GM11168 (cell line): ENCODE measurements around the gene GNAT1.

Experiments
- in situ Hi-C: fragments of 300-500 bp; cut with MboI; formaldehyde crosslinking; loops from one replicate; pipeline ENCODE4 v1.12.0; 2022; ENCODE audit warnings: low sequenced_read_pairs; ENCODE audit not compliant: unreplicated experiment

Gene GNAT1

GRCh38 chr3:50174947-50175524, 16.4 kb upstream of the GNAT1 start:
- in situ Hi-C loops: no loop called here

DNA sequence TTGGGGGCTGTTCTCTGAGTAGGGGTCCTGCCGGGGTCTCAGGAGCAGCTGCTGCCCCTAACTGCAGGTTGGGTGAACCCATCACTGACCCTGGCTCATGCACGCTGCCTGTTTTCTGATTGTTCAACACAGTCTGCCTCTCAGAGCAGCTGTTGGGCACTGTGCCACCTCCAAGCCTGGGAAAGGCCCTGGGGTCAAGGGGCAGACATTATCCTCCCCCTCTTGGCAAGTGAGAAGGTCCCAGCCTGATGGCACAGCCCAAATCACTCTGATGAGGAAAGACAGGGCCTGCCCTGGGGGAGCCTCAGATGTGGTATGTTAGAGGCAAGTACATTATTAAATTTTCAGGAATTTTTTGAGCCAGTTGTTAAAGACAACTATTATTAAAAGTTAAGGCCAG, 14.1 kb upstream of the GNAT1 start:
- in situ Hi-C loops: no loop called here

DNA sequence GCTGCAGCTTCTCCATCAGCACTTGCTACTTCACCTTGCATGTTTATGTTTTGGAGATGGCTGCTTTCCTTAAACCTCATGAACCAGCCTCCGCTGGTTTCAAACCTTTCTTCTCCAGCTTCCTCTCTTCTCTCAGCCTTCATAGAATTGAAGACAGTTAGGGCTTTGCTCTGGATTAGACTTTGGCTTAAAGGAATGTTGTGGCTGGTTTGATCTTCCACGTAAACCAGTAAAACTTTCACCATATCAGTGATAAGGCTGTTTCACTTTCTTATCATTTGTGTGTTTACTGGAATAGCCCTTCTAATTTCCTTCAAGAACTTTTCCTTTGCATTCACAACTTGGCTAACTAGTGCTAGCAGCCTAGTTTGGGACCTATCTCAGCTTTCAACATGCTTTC, 11.7 kb upstream of the GNAT1 start:
- in situ Hi-C loops: no loop called here

DNA sequence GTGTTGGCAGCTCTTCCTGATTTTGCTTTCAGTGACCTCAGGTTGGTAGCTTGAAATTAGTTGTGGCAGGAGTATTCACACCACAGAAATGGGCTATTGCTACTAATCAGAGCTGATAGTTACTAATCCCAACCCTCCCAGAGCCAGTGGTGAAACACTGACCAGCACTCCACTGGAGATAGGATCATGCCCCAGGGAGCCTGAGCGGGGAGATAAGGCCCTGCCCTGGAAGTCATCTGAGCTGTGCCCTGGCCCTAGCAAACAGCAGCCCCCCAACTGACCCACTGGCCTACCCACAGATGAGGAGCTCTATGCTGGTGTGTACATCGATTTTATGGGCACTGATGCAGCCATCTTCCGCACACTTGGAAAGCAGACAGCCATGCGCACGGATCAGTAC, 9.4 kb upstream of the GNAT1 start:
- in situ Hi-C loops: no loop called here

DNA sequence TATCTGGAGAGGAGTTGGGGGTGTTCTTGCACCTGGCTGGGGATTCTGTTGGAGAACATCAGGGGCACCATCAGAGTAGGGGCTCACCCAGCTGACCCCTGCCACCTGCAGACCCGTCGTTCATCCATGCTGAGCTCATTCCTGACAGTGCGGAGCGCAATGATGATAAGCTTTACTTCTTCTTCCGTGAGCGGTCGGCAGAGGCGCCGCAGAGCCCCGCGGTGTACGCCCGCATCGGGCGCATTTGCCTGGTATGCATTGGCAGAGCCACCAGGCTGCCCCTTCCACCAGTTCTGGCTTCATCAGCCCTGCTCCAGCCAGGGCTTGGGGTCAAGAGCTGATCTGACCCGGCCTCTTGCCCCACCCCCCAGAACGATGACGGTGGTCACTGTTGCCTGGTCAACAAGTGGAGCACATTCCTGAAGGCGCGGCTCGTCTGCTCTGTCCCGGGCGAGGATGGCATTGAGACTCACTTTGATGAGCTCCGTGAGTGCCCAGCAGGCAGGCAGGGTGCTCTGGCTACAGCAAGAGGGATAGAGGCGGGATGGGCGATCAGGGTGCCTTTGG, 8.8 kb upstream of the GNAT1 start:
- in situ Hi-C loops: no loop called here

GRCh38 chr3:50183755-50184154, 7.7 kb upstream of the GNAT1 start:
- in situ Hi-C loops: no loop called here

- in situ Hi-C loops: no loop called here
Observed at GRCh38 chr3:50184242-50184978, 7.0 kb upstream of the GNAT1 start.

GRCh38 chr3:50185230-50185629, 6.2 kb upstream of the GNAT1 start:
- in situ Hi-C loops: no loop called here

GRCh38 chr3:50186096-50186495, 5.3 kb upstream of the GNAT1 start:
- in situ Hi-C loops: no loop called here

GRCh38 chr3:50187750-50188149, 3.7 kb upstream of the GNAT1 start:
- in situ Hi-C loops: no loop called here

- in situ Hi-C loops: no loop called here
Observed at GRCh38 chr3:50189274-50189673, 2.1 kb upstream of the GNAT1 start.

DNA sequence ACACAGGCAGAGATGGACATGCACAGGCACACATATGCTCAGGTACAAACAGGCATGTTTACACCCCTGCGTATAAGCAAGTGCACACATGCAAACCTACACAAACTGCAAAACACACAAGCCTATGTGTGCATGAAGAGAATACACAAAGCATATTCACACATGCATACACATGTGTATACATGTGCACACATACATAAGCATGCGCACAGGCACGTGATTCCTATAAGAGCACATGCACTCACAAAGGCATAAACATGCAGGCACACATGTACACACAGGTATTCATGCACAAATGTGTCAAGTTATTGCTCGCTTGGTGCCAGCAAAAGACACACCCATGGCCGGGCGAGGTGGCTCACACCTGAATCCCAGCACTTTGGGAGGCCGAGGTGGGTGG, 1.4 kb upstream of the GNAT1 start:
- in situ Hi-C loops: no loop called here

- in situ Hi-C loops: no loop called here
Observed at GRCh38 chr3:50192124-50192523, 714 bp downstream of the GNAT1 start.

DNA sequence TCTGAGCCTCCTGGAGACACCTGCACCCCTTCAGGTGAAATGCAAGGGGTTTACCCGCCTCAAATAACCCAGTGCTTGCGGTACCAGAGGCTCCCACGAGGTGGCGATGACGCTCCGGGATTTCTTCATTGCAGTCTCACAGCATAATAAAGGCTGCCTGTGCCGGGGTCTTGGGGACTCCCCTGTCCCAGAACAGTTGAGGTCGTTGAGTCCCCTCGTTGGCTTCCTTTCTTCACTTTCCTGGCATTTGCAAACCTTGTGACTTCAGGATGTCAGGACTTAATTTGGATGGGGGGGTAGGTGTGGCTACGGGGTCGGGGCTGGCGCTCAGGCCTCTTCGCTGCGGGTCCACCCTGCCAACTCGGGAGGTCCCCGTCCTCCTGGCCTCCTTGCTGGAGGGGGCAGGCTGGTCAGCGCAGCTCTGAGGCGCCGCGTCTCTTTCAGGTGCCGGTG, 1.3 kb downstream of the GNAT1 start:
- in situ Hi-C loops: no loop called here

DNA sequence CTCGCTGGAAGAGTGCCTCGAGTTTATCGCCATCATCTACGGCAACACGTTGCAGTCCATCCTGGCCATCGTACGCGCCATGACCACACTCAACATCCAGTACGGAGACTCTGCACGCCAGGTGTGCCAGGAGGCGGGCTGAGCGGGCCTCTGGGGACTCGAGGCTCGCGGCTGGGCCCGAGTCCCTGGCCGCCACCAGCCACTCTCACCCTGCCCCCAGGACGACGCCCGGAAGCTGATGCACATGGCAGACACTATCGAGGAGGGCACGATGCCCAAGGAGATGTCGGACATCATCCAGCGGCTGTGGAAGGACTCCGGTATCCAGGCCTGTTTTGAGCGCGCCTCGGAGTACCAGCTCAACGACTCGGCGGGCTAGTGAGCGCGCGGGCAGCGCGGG, 1.9 kb downstream of the GNAT1 start:
- in situ Hi-C loops: no loop called here

- in situ Hi-C loops: no loop called here
Observed at GRCh38 chr3:50193746-50194127, 2.3 kb downstream of the GNAT1 start.

GRCh38 chr3:50194128-50194902, 2.9 kb downstream of the GNAT1 start:
- in situ Hi-C loops: no loop called here

DNA sequence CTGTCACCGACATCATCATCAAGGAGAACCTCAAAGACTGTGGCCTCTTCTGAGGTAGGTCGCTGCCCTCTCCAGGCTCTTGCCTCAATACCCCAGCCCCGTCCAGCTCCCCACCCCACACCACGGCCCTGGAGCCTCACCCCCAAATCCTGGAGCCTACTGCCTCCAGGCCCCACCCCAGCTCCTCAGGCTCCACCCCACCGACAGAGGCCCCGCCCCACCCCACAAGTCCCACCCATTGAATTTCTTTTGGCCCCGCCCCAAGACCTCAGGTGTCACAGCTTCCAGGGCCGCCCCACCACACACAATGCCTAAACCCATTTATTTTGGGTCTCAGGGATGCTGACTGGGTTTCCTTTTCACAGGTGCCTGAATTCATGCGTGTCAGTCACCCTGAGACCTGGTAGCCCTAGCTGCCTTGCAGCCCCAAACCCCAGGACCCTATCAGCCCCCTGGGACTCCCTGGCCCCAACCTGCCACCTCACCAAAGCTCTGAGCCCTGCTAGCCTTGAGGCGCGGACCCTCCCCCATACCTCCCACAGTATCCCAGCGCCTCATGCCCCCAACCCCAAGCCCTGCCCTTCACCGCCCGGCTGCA, 3.6 kb downstream of the GNAT1 start:
- in situ Hi-C loops: no loop called here

DNA sequence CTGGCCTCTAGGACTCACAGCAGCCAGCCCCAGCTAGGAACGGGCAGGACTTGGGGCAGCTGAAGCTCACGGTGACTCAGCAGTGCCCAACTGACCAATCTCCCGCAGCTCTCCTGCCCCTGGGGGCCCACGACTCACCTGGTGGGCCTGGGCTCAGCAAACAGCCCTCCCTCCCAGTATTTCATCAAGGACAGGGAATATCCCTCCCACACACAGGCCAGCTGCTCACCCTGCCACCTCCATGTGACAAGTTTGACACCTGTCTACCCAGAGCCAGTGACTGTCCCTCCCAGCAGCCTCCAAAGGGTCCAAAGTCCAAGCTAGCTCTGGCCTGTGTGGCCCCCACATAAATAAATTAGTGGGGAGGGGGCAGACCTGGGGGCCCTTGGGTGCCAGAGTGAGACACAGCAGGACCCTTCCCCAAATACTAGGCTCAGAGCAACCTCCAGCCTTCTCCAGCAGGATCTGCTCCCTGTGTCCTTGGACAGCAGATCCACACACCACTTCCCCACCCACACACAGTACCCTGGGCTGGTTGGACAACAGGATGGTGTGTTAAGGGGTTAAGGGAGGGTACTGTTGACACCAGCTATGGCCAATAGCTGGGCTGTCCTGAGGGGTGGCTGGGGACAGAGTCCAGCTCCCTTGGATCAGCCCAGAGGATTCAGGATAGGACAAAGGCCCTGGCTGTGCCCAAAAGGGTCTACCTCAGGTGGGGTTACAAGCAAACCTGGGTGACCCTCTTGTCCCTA, 4.3 kb downstream of the GNAT1 start:
- in situ Hi-C loops: no loop called here

DNA sequence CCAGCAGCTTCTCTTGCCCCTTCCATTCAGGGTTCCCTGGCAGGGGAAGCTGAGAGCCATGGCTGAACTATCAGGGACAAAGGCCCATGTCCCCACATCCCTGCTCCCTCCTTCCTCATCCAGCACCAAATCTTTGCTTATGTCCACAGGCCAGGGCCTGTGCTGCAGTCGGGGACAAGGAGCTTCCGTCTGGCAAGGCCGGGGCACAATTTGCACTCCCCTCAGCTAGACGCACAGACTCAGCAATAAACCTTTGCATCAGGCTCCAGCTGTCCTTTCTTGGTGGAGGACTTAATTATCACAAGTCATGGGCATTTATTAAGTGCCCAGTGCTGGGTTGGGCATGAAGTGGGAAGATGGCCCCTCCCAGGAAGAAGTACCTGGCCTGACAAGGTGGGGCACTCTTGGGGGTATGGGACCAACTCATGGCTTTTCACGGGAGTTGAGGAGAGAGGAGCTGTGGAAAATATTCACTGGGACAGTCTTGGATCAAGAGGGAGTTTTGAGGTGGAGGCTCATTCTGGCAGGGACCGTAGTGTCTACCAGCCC, 4.9 kb downstream of the GNAT1 start:
- in situ Hi-C loops: no loop called here
